ENCODE measurements around the gene VARS2.

DNA sequence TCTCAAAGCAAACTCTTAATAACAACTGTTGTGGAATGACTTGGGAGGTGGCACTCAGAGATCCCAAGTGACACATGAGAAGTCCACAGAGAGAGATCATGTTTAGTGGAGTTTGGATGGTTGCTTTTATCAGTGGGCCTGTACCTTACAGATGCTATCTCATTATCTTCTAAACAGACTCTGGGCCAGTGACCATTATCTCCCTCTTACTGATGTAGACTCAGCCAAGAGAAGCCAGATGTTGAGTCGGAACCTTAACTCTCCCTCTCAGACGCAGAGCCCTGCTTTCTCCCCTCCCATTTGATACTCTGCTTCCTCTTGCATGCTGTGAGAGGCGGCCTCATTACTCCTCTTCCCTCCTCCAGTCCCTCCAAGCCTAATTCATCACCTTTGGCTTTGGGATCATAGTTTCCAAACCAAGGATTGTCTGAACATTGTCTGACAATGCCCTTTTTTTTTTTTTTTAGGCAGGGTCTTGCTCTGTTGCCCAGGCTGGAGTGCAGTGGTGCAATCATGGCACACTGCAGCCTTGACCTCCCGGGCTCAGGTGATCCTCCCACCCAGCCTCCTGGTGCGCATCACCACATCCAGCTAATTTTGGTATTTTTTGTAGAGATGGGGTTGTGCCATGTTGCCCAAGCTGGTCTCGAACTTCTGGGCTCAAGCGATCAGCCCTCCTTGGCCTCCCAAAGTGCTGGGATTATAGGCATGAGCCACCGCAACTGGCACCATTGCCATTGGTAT is 34.2 kb upstream of the VARS2 start:
- TF ChIP-seq BCL6 (CRISPR knock-in tag; IDR thresholded peaks at IDR 0.05) = no peak
- no peak for TF ChIP-seq HIVEP1 (CRISPR knock-in tag; IDR thresholded peaks at IDR 0.05)
- no peak for TF ChIP-seq FOXA3 (CRISPR knock-in tag; conservative IDR thresholded peaks at IDR 0.05 in 1 of 2, IDR thresholded peaks at IDR 0.05 in 1 of 2)
- TF ChIP-seq EZH2 (IDR thresholded peaks at IDR 0.05; ENCODE audit: borderline replicate concordance, low read depth, low read length) = no peak

Measured in K562 (cell line).